ENCODE data around the gene KRTAP25-1.

DNA sequence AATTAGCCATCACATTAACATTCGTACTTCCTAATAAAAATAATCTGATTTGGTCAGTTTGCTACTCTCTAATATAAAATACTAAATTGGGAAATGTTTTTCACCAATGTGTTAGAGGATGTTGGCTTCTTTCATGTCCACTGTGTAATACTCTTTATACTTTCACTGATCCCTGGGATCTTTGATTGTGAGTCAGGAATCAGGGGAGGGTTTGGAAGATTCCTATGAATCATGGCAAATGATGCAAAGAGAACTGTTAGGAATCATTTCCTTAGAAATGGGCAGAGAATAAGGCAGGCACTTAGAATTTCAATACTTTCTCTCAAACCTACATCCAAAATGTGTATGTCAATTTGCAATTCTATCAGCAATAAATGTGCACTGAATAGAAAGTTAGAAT, 37.5 kb downstream of the KRTAP25-1 start:
- TF ChIP-seq YY1 (IDR thresholded peaks at IDR 0.05; ENCODE audit: insufficient read depth, insufficient read length) (no peak), ZNF274 (IDR thresholded peaks at IDR 0.05; ENCODE audit: low read depth, low read length) (no peak)
